WTC11 (cell line): ENCODE measurements around the gene CALM3. TPM values are rescaled to one million over a fixed set of nuclear protein-coding genes. Genes with fewer than 3 reads are reported as not detected.

Source experiments
- ATAC-seq: fragments of 200-7000 bp; cut with Tn5 transposase; 2 replicates; pipeline ENCODE4 v1.10.0; 2021; ENCODE audit warnings: mild to moderate bottlenecking, moderate library complexity
- CTCF ChIA-PET: fragments of 300-600 bp; sonication (Branson Sonifier 250); formaldehyde crosslinking; loops from one replicate; lab custom pipeline; 2021; ENCODE audit warnings: antibody characterized with exemption; lab: Charles Lee
- POLR2A ChIA-PET: fragments of 350-600 bp; sonication (Branson Sonifier 250); formaldehyde crosslinking; loops from one replicate; lab custom pipeline; 2021; ENCODE audit warnings: antibody characterized with exemption; lab: Charles Lee
- DNase-seq: peaks from one replicate; pipeline ENCODE4 v3.0.0; 2021; ENCODE audit warnings: low spot score
- H3K27ac Mint-ChIP-seq: 2 replicates; pipeline ENCODE4 v1.8.0; 2021; ENCODE audit warnings: mixed read lengths
- H3K27me3 Mint-ChIP-seq: 2 replicates; pipeline ENCODE4 v1.8.0; 2021; ENCODE audit warnings: low read depth, mild to moderate bottlenecking, moderate library complexity, mixed read lengths
- H3K36me3 Mint-ChIP-seq: 2 replicates; pipeline ENCODE4 v1.8.0; 2021; ENCODE audit warnings: mixed read lengths
- H3K4me1 Mint-ChIP-seq: 2 replicates; pipeline ENCODE4 v1.8.0; 2022; ENCODE audit warnings: mixed read lengths
- H3K4me3 Mint-ChIP-seq: 2 replicates; pipeline ENCODE4 v1.8.0; 2021; ENCODE audit warnings: mild to moderate bottlenecking, moderate library complexity, mixed read lengths
- H3K9me3 Mint-ChIP-seq: 2 replicates; pipeline ENCODE4 v1.8.0; 2021; ENCODE audit warnings: mixed read lengths
- CDX4 ChIP-seq: fragments of 250-450 bp; sonication (Bioruptor Pico); IDR thresholded peaks from 2 replicates; pipeline ENCODE4 v1.9.0; 2021; ENCODE audit warnings: moderate library complexity, mild to moderate bottlenecking, inconsistent platforms, borderline replicate concordance
- ESRRA ChIP-seq: sonication (generic); formaldehyde crosslinking; IDR thresholded peaks from 2 replicates; pipeline ENCODE4 v1.8.1; 2022; ENCODE audit warnings: mild to moderate bottlenecking, missing genetic modification reagents, borderline replicate concordance
- FOXP4 ChIP-seq: sonication (generic); formaldehyde crosslinking; IDR thresholded peaks from 2 replicates; pipeline ENCODE4 v1.8.0; 2022; ENCODE audit warnings: mild to moderate bottlenecking, missing genetic modification reagents
- GABPB1 ChIP-seq: sonication (generic); formaldehyde crosslinking; IDR thresholded peaks from 2 replicates; pipeline ENCODE4 v1.8.1; 2023; ENCODE audit warnings: mild to moderate bottlenecking, missing genetic modification reagents
- GTF2I ChIP-seq: fragments of 250-450 bp; sonication (Bioruptor Pico); conservative IDR thresholded peaks from 2 replicates; pipeline ENCODE4 v1.4.0; 2021; ENCODE audit warnings: mild to moderate bottlenecking
- HMGXB4 ChIP-seq: sonication (generic); formaldehyde crosslinking; IDR thresholded peaks from 2 replicates; pipeline ENCODE4 v1.8.1; 2023; ENCODE audit warnings: mild to moderate bottlenecking, moderate library complexity, missing genetic modification reagents
- IRF1 ChIP-seq: sonication (generic); formaldehyde crosslinking; IDR thresholded peaks from 2 replicates; pipeline ENCODE4 v1.8.0; 2023; ENCODE audit warnings: missing genetic modification reagents
- KAT7 ChIP-seq: sonication (generic); formaldehyde crosslinking; IDR thresholded peaks from 2 replicates; pipeline ENCODE4 v1.8.1; 2023; ENCODE audit warnings: missing genetic modification reagents, mild to moderate bottlenecking, borderline replicate concordance
- NFATC4 ChIP-seq: fragments of 250-450 bp; sonication (Bioruptor Pico); IDR thresholded peaks from 2 replicates; pipeline ENCODE4 v1.9.0; 2021; ENCODE audit warnings: mild to moderate bottlenecking
- NFE2L1 ChIP-seq: sonication (generic); formaldehyde crosslinking; IDR thresholded peaks from 2 replicates; pipeline ENCODE4 v1.8.1; 2023; ENCODE audit warnings: missing genetic modification reagents
- OVOL2 ChIP-seq: fragments of 250-450 bp; sonication (Bioruptor Pico); IDR thresholded peaks from 2 replicates; pipeline ENCODE4 v1.9.0; 2021; ENCODE audit warnings: mild to moderate bottlenecking, borderline replicate concordance
- SMAD3 ChIP-seq: sonication (generic); formaldehyde crosslinking; IDR thresholded peaks from 2 replicates; pipeline ENCODE4 v1.8.0; 2022; ENCODE audit warnings: missing genetic modification reagents, mild to moderate bottlenecking, borderline replicate concordance
- SOX15 ChIP-seq: fragments of 250-450 bp; sonication (Bioruptor Pico); IDR thresholded peaks from 2 replicates; pipeline ENCODE4 v1.9.0; 2021; ENCODE audit warnings: mild to moderate bottlenecking
- SP1 ChIP-seq: sonication (generic); formaldehyde crosslinking; conservative IDR thresholded peaks from 2 replicates; pipeline ENCODE4 v1.8.1; 2022; ENCODE audit warnings: missing genetic modification reagents
- TP53 ChIP-seq: sonication (generic); formaldehyde crosslinking; IDR thresholded peaks from 2 replicates; pipeline ENCODE4 v1.8.1; 2023; ENCODE audit warnings: mild to moderate bottlenecking, missing genetic modification reagents
- ZBTB21 ChIP-seq: sonication (generic); formaldehyde crosslinking; IDR thresholded peaks from 2 replicates; pipeline ENCODE4 v1.8.1; 2023; ENCODE audit warnings: mild to moderate bottlenecking, missing genetic modification reagents, borderline replicate concordance
- ZNF232 ChIP-seq: sonication (generic); formaldehyde crosslinking; IDR thresholded peaks from 2 replicates; pipeline ENCODE4 v1.8.0; 2022; ENCODE audit warnings: mild to moderate bottlenecking, missing genetic modification reagents
- ZNF396 ChIP-seq: fragments of 250-450 bp; sonication (Bioruptor Pico); IDR thresholded peaks from 2 replicates; pipeline ENCODE4 v1.8.0; 2021; ENCODE audit warnings: mild to moderate bottlenecking, moderate library complexity, borderline replicate concordance
- ZNF416 ChIP-seq: fragments of 250-450 bp; sonication (Bioruptor Pico); IDR thresholded peaks from 2 replicates; pipeline ENCODE4 v1.9.0; 2021; ENCODE audit warnings: mild to moderate bottlenecking, inconsistent platforms
- ZNF532 ChIP-seq: fragments of 250-450 bp; sonication (Bioruptor Pico); IDR thresholded peaks from 2 replicates; pipeline ENCODE4 v1.9.0; 2021; ENCODE audit warnings: mild to moderate bottlenecking, borderline replicate concordance
- total RNA-seq: library from RNA; stranded (reverse); gene quantifications from 3 replicates; pipeline ENCODE4 v1.2.3, GENCODE V29; 2021

CALM3 gene
- total RNA-seq, 1 experiment from 2014 or later, result 306 TPM

GRCh38 chr19:46601318-46602224, at the start of gene CALM3 (continued):
- 0 out of 2 replicates have a peak, but pooled peaks have one; percentile 13 for TF ChIP-seq TP53 (CRISPR knock-in tag)
- TF ChIP-seq GTF2I (CRISPR knock-in tag), result no peak
- no peak for TF ChIP-seq NFATC4 (CRISPR knock-in tag)
- TF ChIP-seq IRF1 (CRISPR knock-in tag), result no peak
- no peak for TF ChIP-seq ZNF416
- no peak for TF ChIP-seq ZNF532 (CRISPR knock-in tag)
- no peak for TF ChIP-seq ZNF232 (CRISPR knock-in tag)
- no peak for TF ChIP-seq SOX15 (CRISPR knock-in tag)
- TF ChIP-seq OVOL2 (CRISPR knock-in tag), result no peak
- TF ChIP-seq SMAD3, result no peak
- no peak for TF ChIP-seq ZBTB21 (CRISPR knock-in tag)
- TF ChIP-seq GABPB1 (CRISPR knock-in tag), result 0 out of 2 replicates have a peak, but pooled peaks have one; percentile 5
- no peak for TF ChIP-seq SP1
- no peak for TF ChIP-seq NFE2L1 (CRISPR knock-in tag)

GRCh38 chr19:46552891-46553290, 48.2 kb upstream of the CALM3 start:
- TF ChIP-seq KAT7 (CRISPR knock-in tag), result no peak
- POLR2A ChIA-PET, result no interaction called here
- Mint-ChIP-seq H3K4me3 (no peak overlapping the region), H3K4me1 (no peaks in the 10 kb centered on the region), H3K27me3 (peaks cover 52% of the 10 kb centered on the region), H3K27ac (no peak overlapping the region), H3K9me3 (peaks cover 39% of the 10 kb centered on the region), H3K36me3 (peaks cover 10% of the 10 kb centered on the region; the same call in 1 of the 2 replicates)
- DNase-seq, result no peak
- ATAC-seq, result no peak
- CTCF ChIA-PET, result no interaction called here

GRCh38 chr19:46554161-46554560, 47.0 kb upstream of the CALM3 start:
- CTCF ChIA-PET, result interaction anchor here (0.6 to 1.5 kb wide), 3 partner anchors 11 to 157 kb away, joined by 3 to 8 read pairs (median 5); no protein-coding TSS in a partner anchor
- H3K4me1 Mint-ChIP-seq, result no peaks in the 10 kb centered on the region

More at GRCh38 chr19:46554161-46554560, 47.0 kb upstream of the CALM3 start:
- POLR2A ChIA-PET, result no interaction called here
- DNase-seq, result no peak
- H3K27me3 Mint-ChIP-seq, result peaks cover 50% of the 10 kb centered on the region
- H3K36me3 Mint-ChIP-seq, result peaks cover 10% of the 10 kb centered on the region; the same call in 1 of the 2 replicates
- peaks cover 49% of the 10 kb centered on the region for H3K9me3 Mint-ChIP-seq
- no peak overlapping the region for H3K27ac Mint-ChIP-seq
- no peak overlapping the region for H3K4me3 Mint-ChIP-seq
- TF ChIP-seq ESRRA (CRISPR knock-in tag), result no peak
- no peak for TF ChIP-seq HMGXB4 (CRISPR knock-in tag)
- no peak for TF ChIP-seq ZNF396 (CRISPR knock-in tag)
- no peak for TF ChIP-seq FOXP4 (CRISPR knock-in tag)
- no peak for TF ChIP-seq GTF2I (CRISPR knock-in tag)
- no peak for TF ChIP-seq CDX4 (CRISPR knock-in tag)
- TF ChIP-seq, all 79 proteins: peak for 0
- no peak for ATAC-seq
